ENCODE data around the gene OR51I1. TPM values are rescaled to one million over a fixed set of nuclear protein-coding genes. Genes with fewer than 3 reads are reported as not detected.

Gene OR51I1
- total RNA-seq (2014; rRNA removed; shearing (Covaris generic); ENCODE audit: low replicate concordance), result not detected in 2 replicates

GRCh38 chr11:5441414-5441813 is at the start of gene OR51I1:
Gene OR51I1 (minus strand): TSS chr11:5441514. CDS start chr11:5441514, 0 bp downstream.
- in situ Hi-C loops (cut with HindIII; ENCODE audit: low pct_unique_long_range_greater_than_20kb, low sequenced_read_pairs), result no loop called here
- DNase-seq (ENCODE audit: low read depth), result no peak

- in situ Hi-C loops (cut with HindIII; ENCODE audit: low pct_unique_long_range_greater_than_20kb, low sequenced_read_pairs), result no loop called here
- DNase-seq (ENCODE audit: low read depth), result no peak
Measured at GRCh38 chr11:5489576-5490357, 48.5 kb upstream of the OR51I1 start.

GRCh38 chr11:5488798-5489399 is 47.6 kb upstream of the OR51I1 start:
- DNase-seq (ENCODE audit: low read depth), result no peak
- in situ Hi-C loops (cut with HindIII; ENCODE audit: low pct_unique_long_range_greater_than_20kb, low sequenced_read_pairs), result no loop called here

- DNase-seq (ENCODE audit: low read depth), result no peak
- in situ Hi-C loops (cut with HindIII; ENCODE audit: low pct_unique_long_range_greater_than_20kb, low sequenced_read_pairs), result no loop called here
Measured at GRCh38 chr11:5488385-5488784, 47.1 kb upstream of the OR51I1 start, which contains the start of gene OR52D1. Gene OR52D1 (plus strand): TSS chr11:5488685. CDS start chr11:5488707, 22 bp downstream.

- in situ Hi-C loops (cut with HindIII; ENCODE audit: low pct_unique_long_range_greater_than_20kb, low sequenced_read_pairs), result no loop called here
- DNase-seq (ENCODE audit: low read depth), result no peak
Measured at GRCh38 chr11:5486421-5486820, 45.1 kb upstream of the OR51I1 start.

GRCh38 chr11:5486003-5486402 is 44.7 kb upstream of the OR51I1 start:
- in situ Hi-C loops (cut with HindIII; ENCODE audit: low pct_unique_long_range_greater_than_20kb, low sequenced_read_pairs), result no loop called here
- DNase-seq (ENCODE audit: low read depth), result no peak

GRCh38 chr11:5476186-5476819 is 35.0 kb upstream of the OR51I1 start:
- in situ Hi-C loops (cut with HindIII; ENCODE audit: low pct_unique_long_range_greater_than_20kb, low sequenced_read_pairs), result no loop called here
- DNase-seq (ENCODE audit: low read depth), result peak; percentile 8

- no peak for DNase-seq (ENCODE audit: low read depth)
- in situ Hi-C loops (cut with HindIII; ENCODE audit: low pct_unique_long_range_greater_than_20kb, low sequenced_read_pairs), result no loop called here
Measured at GRCh38 chr11:5473921-5474320, 32.6 kb upstream of the OR51I1 start.

GRCh38 chr11:5467527-5467926 is 26.2 kb upstream of the OR51I1 start:
- no peak for DNase-seq (ENCODE audit: low read depth)
- in situ Hi-C loops (cut with HindIII; ENCODE audit: low pct_unique_long_range_greater_than_20kb, low sequenced_read_pairs), result no loop called here

GRCh38 chr11:5460983-5461621 is 19.8 kb upstream of the OR51I1 start:
- no peak for DNase-seq (ENCODE audit: low read depth)
- in situ Hi-C loops (cut with HindIII; ENCODE audit: low pct_unique_long_range_greater_than_20kb, low sequenced_read_pairs), result no loop called here

GRCh38 chr11:5449432-5449831 is 8.1 kb upstream of the OR51I1 start:
- no peak for DNase-seq (ENCODE audit: low read depth)
- in situ Hi-C loops (cut with HindIII; ENCODE audit: low pct_unique_long_range_greater_than_20kb, low sequenced_read_pairs), result no loop called here

GRCh38 chr11:5449023-5449422 is 7.7 kb upstream of the OR51I1 start, which contains the start of gene OR51I2:
Gene OR51I2 (plus strand): TSS chr11:5449323. CDS start chr11:5453489, 4,166 bp downstream.
- DNase-seq (ENCODE audit: low read depth), result no peak
- in situ Hi-C loops (cut with HindIII; ENCODE audit: low pct_unique_long_range_greater_than_20kb, low sequenced_read_pairs), result no loop called here

GRCh38 chr11:5443835-5444393 is 2.6 kb upstream of the OR51I1 start:
- no peak for DNase-seq (ENCODE audit: low read depth)
- in situ Hi-C loops (cut with HindIII; ENCODE audit: low pct_unique_long_range_greater_than_20kb, low sequenced_read_pairs), result no loop called here

- DNase-seq (ENCODE audit: low read depth), result no peak
Measured at GRCh38 chr11:5423131-5423530, 18.2 kb downstream of the OR51I1 start.

GRCh38 chr11:5421811-5422210 is 19.5 kb downstream of the OR51I1 start, which contains the start of gene OR51Q1:
Gene OR51Q1 (plus strand): TSS chr11:5422111. CDS start chr11:5422201, 90 bp downstream.
- DNase-seq (ENCODE audit: low read depth), result no peak
- in situ Hi-C loops (cut with HindIII; ENCODE audit: low pct_unique_long_range_greater_than_20kb, low sequenced_read_pairs), result no loop called here

More at GRCh38 chr11:5423131-5423530, 18.2 kb downstream of the OR51I1 start:
- in situ Hi-C loops (cut with HindIII; ENCODE audit: low pct_unique_long_range_greater_than_20kb, low sequenced_read_pairs), result no loop called here

GRCh38 chr11:5420993-5421392 is 20.3 kb downstream of the OR51I1 start:
- no peak for DNase-seq (ENCODE audit: low read depth)

GRCh38 chr11:5405173-5405572 is 36.1 kb downstream of the OR51I1 start:
- in situ Hi-C loops (cut with HindIII; ENCODE audit: low pct_unique_long_range_greater_than_20kb, low sequenced_read_pairs), result no loop called here
- no peak for DNase-seq (ENCODE audit: low read depth)

More at GRCh38 chr11:5420993-5421392, 20.3 kb downstream of the OR51I1 start:
- in situ Hi-C loops (cut with HindIII; ENCODE audit: low pct_unique_long_range_greater_than_20kb, low sequenced_read_pairs), result no loop called here

GRCh38 chr11:5398936-5399335 is 42.4 kb downstream of the OR51I1 start:
- DNase-seq (ENCODE audit: low read depth), result no peak
- in situ Hi-C loops (cut with HindIII; ENCODE audit: low pct_unique_long_range_greater_than_20kb, low sequenced_read_pairs), result no loop called here

Measured in Caki2 (cell line).